B cell (primary cell): Measurements from ENCODE around the gene RCE1. TPM values are rescaled to one million over a fixed set of nuclear protein-coding genes. Genes with fewer than 3 reads are reported as not detected.

Source experiments
- ATAC-seq: fragments of 200-7000 bp; cut with Tn5 transposase; one replicate; pipeline ENCODE4 v1.10.0; 2021; ENCODE audit warnings: low read depth, mild to moderate bottlenecking, moderate number of reproducible peaks, moderate library complexity
- CTCF ChIA-PET: fragments of 350-600 bp; sonication (Branson Sonifier 250); formaldehyde crosslinking; loops from one replicate; lab custom pipeline; 2021; ENCODE audit warnings: antibody characterized with exemption, inconsistent platforms; lab: Charles Lee
- POLR2A ChIA-PET: fragments of 350-600 bp; sonication (Branson Sonifier 250); formaldehyde crosslinking; loops from one replicate; lab custom pipeline; 2021; ENCODE audit warnings: antibody characterized with exemption; lab: Charles Lee
- DNase-seq: peaks from one replicate; pipeline ENCODE4 v3.0.0; 2013
- H2AFZ ChIP-seq: 2 replicates; pipeline ENCODE4 v1.6.1; 2012; ENCODE audit warnings: mild to moderate bottlenecking, low read depth, low read length; ENCODE audit not compliant: insufficient read depth, poor library complexity, severe bottlenecking
- H3K27ac ChIP-seq, 2 donors: 1 replicate in 1 of 2; 2 replicates in 1 of 2; pipeline ENCODE4 v1.5.1; 2012 to 2013; ENCODE audit warnings: low read length in 2 of 2, mild to moderate bottlenecking in 2 of 2, moderate library complexity in 1 of 2
- H3K27me3 ChIP-seq, 4 experiments: fragments of 200-600 bp in 1 of 4; sonication (generic) in 1 of 4; replicated peaks in 1 of 4; 1 replicate in 2 of 4; 2 replicates in 2 of 4; pipeline versions ENCODE4 v1.6.1 to v1.7.0; 2013 to 2016; ENCODE audit warnings: low read length in 3 of 4, mild to moderate bottlenecking in 2 of 4, mixed read lengths in 1 of 4, moderate library complexity in 1 of 4; ENCODE audit not compliant: insufficient read depth in 4 of 4, control insufficient read depth in 3 of 4; ENCODE audit errors: control extremely low read depth in 1 of 4
- H3K36me3 ChIP-seq, 2 experiments: replicated peaks in 1 of 2; 1 replicate in 1 of 2; 2 replicates in 1 of 2; pipeline versions ENCODE4 v1.6.1 to v1.7.1; 2013; ENCODE audit warnings: low read length in 1 of 2; ENCODE audit not compliant: insufficient read depth in 2 of 2, control insufficient read depth in 1 of 2; ENCODE audit errors: control extremely low read depth in 1 of 2, extremely low read depth in 1 of 2
- H3K4me1 ChIP-seq, 2 donors: fragments of 200-600 bp in 1 of 2; sonication (generic) in 1 of 2; 1 replicate in 1 of 2; 2 replicates in 1 of 2; pipeline versions ENCODE4 v1.5.1 to v1.6.1; 2013 to 2017; ENCODE audit warnings: low read length in 2 of 2; ENCODE audit not compliant: control insufficient read depth in 2 of 2, insufficient read depth in 2 of 2
- H3K4me2 ChIP-seq: replicated peaks from 2 replicates; pipeline ENCODE3; 2012; ENCODE audit warnings: mild to moderate bottlenecking, low read depth, low read length; ENCODE audit not compliant: poor library complexity, severe bottlenecking
- H3K4me3 ChIP-seq, 5 experiments: fragments of 200-600 bp in 1 of 5; sonication (generic) in 1 of 5; 1 replicate in 3 of 5; 2 replicates in 2 of 5; pipeline versions ENCODE4 v1.5.1 to v1.7.0; 2011 to 2016; ENCODE audit warnings: low read length in 4 of 5, mild to moderate bottlenecking in 4 of 5, low read depth in 2 of 5, control low read depth in 1 of 5, moderate library complexity in 1 of 5; ENCODE audit not compliant: insufficient read depth in 1 of 5; ENCODE audit errors: control extremely low read depth in 1 of 5, extremely low read depth in 1 of 5
- H3K79me2 ChIP-seq: fragments of 200-600 bp; sonication (generic); one replicate; pipeline ENCODE4 v1.6.0; 2016; ENCODE audit warnings: low read length; ENCODE audit not compliant: control insufficient read depth, insufficient read depth
- H3K9ac ChIP-seq: fragments of 200-600 bp; sonication (generic); 2 replicates; pipeline ENCODE4 v1.6.1; 2017; ENCODE audit warnings: mild to moderate bottlenecking, low read length, moderate library complexity
- H3K9me3 ChIP-seq, 3 donors: one replicate each; pipeline versions ENCODE4 v1.6.1 to v1.7.1; 2013; ENCODE audit warnings: low read length in 2 of 3; ENCODE audit not compliant: control insufficient read depth in 2 of 3, insufficient read depth in 1 of 3; ENCODE audit errors: control extremely low read depth in 1 of 3
- H4K20me1 ChIP-seq: 2 replicates; pipeline ENCODE4 v1.6.0; 2012; ENCODE audit warnings: mild to moderate bottlenecking, low read length; ENCODE audit not compliant: insufficient read depth, control insufficient read depth, poor library complexity, severe bottlenecking
- H3K27ac Mint-ChIP-seq: one replicate; pipeline ENCODE4 v1.8.0; 2021; ENCODE audit warnings: mixed read lengths
- H3K27me3 Mint-ChIP-seq: one replicate; pipeline ENCODE4 v1.8.0; 2021; ENCODE audit warnings: mixed read lengths
- H3K4me1 Mint-ChIP-seq: one replicate; pipeline ENCODE4 v1.8.0; 2021; ENCODE audit warnings: mixed read lengths
- H3K4me3 Mint-ChIP-seq: one replicate; pipeline ENCODE4 v1.8.0; 2021; ENCODE audit warnings: mixed read lengths
- H3K9me3 Mint-ChIP-seq: one replicate; pipeline ENCODE4 v1.8.0; 2022; ENCODE audit warnings: mixed read lengths; ENCODE audit not compliant: insufficient read depth
- EZH2 ChIP-seq: IDR thresholded peaks from 2 replicates; pipeline ENCODE4 v1.6.1; 2012; ENCODE audit warnings: borderline replicate concordance, low read depth, mild to moderate bottlenecking, moderate library complexity, low read length; ENCODE audit not compliant: insufficient read depth, poor library complexity, severe bottlenecking
- WGBS: methylation state at CpG from one replicate; pipeline ENCODE4 v1.1.5; 2013; ENCODE audit warnings: missing lambda C conversion rate; ENCODE audit not compliant: insufficient coverage; 5-methylcytosine and 5-hydroxymethylcytosine counted together
- intact Hi-C: fragments of 100-400 bp; cut with micrococcal nuclease; formaldehyde crosslinking; loops from one replicate; pipeline ENCODE4 v1.10.0; 2022
- polyA plus RNA-seq: library from polyadenylated mRNA; depleted of rRNA; stranded (reverse); fragments of >200 nt; gene quantifications from 2 replicates; pipeline ENCODE4 v1.2.3, GENCODE V29; 2012
- total RNA-seq, 2 donors: library from RNA; stranded (reverse); fragments of 120-200 nt in 1 of 2; gene quantifications; 1 replicate in 1 of 2; 2 replicates in 1 of 2; pipeline versions ENCODE4 v1.2.3 to v1.2.4, GENCODE V29; 2013 to 2022
- TF ChIP-seq, protein P1 (sequence below): fragments of 200-600 bp; IDR thresholded peaks from one replicate; pipeline ENCODE4 v1.8.0; 2022; ENCODE audit warnings: antibody characterized with exemption, mild to moderate bottlenecking

The RCE1 gene
- total and polyA plus RNA-seq, 2 donors (not counting 1 experiment from before 2014, with no cell fraction given) = 31.6 to 59.7 TPM

DNA sequence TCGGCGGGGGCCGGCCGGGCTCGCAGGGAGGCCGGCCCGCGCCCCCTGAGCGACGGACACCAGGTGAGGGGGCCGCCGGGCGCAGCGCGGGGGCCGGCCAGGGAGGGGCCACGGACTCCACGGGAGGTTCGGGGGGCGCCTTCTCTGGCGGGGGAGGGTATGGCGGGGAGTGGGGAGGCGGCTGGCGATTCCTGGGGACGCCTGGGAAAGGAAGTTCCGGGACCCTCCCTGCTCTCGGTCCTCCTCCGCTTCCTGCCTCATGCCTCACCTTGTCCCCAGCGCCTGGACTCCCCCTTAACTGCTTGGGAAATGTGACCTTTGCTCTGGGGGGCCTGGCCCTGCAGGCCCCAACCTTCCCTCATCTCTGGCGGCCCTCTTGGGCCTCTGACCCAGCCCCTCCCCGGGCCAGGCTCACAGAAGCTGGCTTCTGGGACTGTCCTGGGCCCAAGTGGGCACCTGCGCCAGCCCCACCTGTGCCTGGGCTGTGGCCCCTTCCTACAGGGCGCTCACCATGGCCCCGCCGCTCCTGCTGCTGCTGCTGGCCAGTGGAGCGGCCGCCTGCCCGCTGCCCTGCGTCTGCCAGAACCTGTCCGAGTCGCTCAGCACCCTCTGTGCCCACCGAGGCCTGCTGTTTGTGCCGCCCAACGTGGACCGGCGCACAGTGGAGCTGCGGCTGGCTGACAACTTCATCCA, 14.1 kb downstream of the RCE1 start:
- intact Hi-C loops = no loop called here
- Histone ChIP-seq H2AFZ (peak overlapping the region; percentile 33), H3K9me3 (no peaks in the 10 kb centered on the region), H3K27me3 (no peaks in the 10 kb centered on the region), H3K4me2 (peak overlapping the region; percentile 91), H3K79me2 (no peaks in the 10 kb centered on the region), H3K36me3 (no peaks in the 10 kb centered on the region), H3K9ac (no peak overlapping the region), H3K4me3 (peak overlapping the region in 1 of 5 experiments; percentile 70), H3K4me1 (peaks cover 5 to 13% of the 10 kb centered on the region in 2 donors), H4K20me1 (no peaks in the 10 kb centered on the region), H3K27ac (no peak overlapping the region)
- no peak for DNase-seq
- TF ChIP-seq EZH2 = no peak
- no peaks in the 10 kb centered on the region for H3K9me3 Mint-ChIP-seq
- H3K4me1 Mint-ChIP-seq = peaks cover 7% of the 10 kb centered on the region
- no peak for ATAC-seq
- peak overlapping the region; percentile 32 for H3K27ac Mint-ChIP-seq
- POLR2A ChIA-PET = no interaction called here
- CTCF ChIA-PET = no interaction called here
- WGBS = 44% methylated on average over 40 of the region's 47 CpGs
- peak overlapping the region; percentile 77 for H3K4me3 Mint-ChIP-seq
- no peaks in the 10 kb centered on the region for H3K27me3 Mint-ChIP-seq

DNA sequence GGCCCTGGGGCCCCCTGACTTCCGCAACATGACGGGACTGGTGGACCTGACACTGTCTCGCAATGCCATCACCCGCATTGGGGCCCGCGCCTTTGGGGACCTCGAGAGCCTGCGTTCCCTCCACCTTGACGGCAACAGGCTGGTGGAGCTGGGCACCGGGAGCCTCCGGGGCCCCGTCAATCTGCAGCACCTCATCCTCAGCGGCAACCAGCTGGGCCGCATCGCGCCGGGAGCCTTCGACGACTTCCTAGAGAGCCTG, 14.6 kb downstream of the RCE1 start:
- no peak for TF ChIP-seq EZH2
- TF ChIP-seq, protein P1, sequence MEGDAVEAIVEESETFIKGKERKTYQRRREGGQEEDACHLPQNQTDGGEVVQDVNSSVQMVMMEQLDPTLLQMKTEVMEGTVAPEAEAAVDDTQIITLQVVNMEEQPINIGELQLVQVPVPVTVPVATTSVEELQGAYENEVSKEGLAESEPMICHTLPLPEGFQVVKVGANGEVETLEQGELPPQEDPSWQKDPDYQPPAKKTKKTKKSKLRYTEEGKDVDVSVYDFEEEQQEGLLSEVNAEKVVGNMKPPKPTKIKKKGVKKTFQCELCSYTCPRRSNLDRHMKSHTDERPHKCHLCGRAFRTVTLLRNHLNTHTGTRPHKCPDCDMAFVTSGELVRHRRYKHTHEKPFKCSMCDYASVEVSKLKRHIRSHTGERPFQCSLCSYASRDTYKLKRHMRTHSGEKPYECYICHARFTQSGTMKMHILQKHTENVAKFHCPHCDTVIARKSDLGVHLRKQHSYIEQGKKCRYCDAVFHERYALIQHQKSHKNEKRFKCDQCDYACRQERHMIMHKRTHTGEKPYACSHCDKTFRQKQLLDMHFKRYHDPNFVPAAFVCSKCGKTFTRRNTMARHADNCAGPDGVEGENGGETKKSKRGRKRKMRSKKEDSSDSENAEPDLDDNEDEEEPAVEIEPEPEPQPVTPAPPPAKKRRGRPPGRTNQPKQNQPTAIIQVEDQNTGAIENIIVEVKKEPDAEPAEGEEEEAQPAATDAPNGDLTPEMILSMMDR = no peak
- Mint-ChIP-seq H3K4me1 (peaks cover 7% of the 10 kb centered on the region), H3K27ac (peak overlapping the region; percentile 10), H3K4me3 (peak overlapping the region; percentile 77), H3K27me3 (no peaks in the 10 kb centered on the region), H3K9me3 (no peaks in the 10 kb centered on the region)
- intact Hi-C loops = no loop called here
- H3K27ac ChIP-seq = no peak overlapping the region
- no peak overlapping the region for H2AFZ ChIP-seq
- DNase-seq (no peak), ATAC-seq (no peak)
- no peaks in the 10 kb centered on the region for H3K36me3 ChIP-seq
- no peaks in the 10 kb centered on the region for H3K79me2 ChIP-seq
- no peak overlapping the region for H3K4me2 ChIP-seq
- H3K9me3 ChIP-seq = no peaks in the 10 kb centered on the region
- H3K9ac ChIP-seq = no peak overlapping the region
- peaks cover 5 to 13% of the 10 kb centered on the region in 2 donors for H3K4me1 ChIP-seq
- H3K27me3 ChIP-seq = no peaks in the 10 kb centered on the region
- WGBS = 97% methylated on average over 19 of the region's 19 CpGs
- POLR2A ChIA-PET = no interaction called here
- CTCF ChIA-PET = no interaction called here
- no peaks in the 10 kb centered on the region for H4K20me1 ChIP-seq
- no peak overlapping the region for H3K4me3 ChIP-seq
